HG03196 (cell line): ENCODE measurements around the gene SFSWAP.
"Not testable (repeated sequence)": the region's sequence is repeated elsewhere in the genome, so short reads cannot be mapped to it uniquely, and the experiment has no call there.

Source experiments
- ATAC-seq: cut with Tn5 transposase; IDR thresholded peaks from one replicate; pipeline ENCODE4 v1.9.1; 2021; ENCODE audit not compliant: unreplicated experiment

The SFSWAP gene

GRCh38 chr12:131735153-131735456 lies 24.2 kb downstream of the SFSWAP start:
- ATAC-seq, result no peak

- no peak for ATAC-seq
These were observed 24.9 kb downstream of the SFSWAP start for GRCh38 chr12:131735476-131736445.

- no peak for ATAC-seq
These were observed 25.7 kb downstream of the SFSWAP start for GRCh38 chr12:131736446-131737149.

DNA sequence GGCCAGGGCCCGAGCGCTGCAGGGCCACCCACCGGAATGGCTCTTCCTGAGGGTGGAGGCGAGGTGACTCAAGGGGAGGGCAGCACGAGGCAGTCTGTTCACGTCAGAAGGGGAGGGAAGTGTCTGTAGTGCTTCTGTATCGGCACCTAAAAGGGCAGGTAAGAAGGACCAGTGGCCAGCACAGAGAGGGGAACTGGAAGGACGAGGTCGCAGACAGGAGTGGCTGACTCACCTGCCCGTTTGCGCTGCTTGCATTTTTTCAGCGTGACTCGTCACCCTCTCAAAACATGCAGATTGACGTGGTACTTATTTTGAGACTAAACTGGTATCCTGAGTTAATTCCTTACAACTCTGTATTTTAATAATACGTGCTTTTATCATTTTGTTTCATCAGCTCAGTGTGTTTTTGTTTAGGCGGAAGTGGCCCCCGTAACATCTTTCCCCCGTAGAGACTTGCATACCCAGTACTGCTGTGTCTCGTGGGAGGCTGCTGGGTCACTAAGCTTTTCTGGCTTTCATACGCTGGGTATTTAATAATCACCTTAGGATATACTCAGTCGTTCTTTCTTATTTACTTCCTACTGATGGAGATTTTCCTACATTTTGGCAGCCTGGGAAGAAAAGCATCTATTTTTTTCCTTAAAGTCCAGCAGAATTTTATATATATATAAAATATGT lies 26.4 kb downstream of the SFSWAP start:
- ATAC-seq, result no peak

DNA sequence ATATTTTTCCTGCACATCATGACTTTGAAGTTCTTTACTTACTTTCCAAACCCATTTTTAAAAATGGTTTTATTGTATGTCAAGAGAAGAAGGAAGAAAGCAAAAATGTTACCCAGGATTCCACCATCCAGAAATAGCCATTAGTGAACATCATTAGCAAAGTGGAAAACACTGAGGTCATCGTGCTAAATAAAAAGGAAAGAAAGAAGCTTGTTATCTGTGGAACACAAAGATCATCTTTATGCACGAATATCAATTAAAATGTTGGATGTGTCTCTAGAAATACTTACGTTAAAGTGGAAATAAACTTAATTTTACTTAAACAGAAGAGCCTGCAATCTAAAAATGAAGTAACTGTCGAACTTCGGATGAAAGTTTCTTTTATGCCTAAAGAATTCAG lies 27.3 kb downstream of the SFSWAP start:
- no peak for ATAC-seq

- no peak for ATAC-seq
These were observed 29.7 kb downstream of the SFSWAP start for GRCh38 chr12:131740626-131741025.

- ATAC-seq, result not testable (repeated sequence)
These were observed 31.9 kb downstream of the SFSWAP start for GRCh38 chr12:131742761-131743160.

GRCh38 chr12:131743410-131743809 lies 32.5 kb downstream of the SFSWAP start:
- ATAC-seq, result not testable (repeated sequence)

GRCh38 chr12:131743880-131744279 lies 33.0 kb downstream of the SFSWAP start:
- ATAC-seq, result not testable (repeated sequence)

- ATAC-seq, result not testable (repeated sequence)
These were observed 33.8 kb downstream of the SFSWAP start for GRCh38 chr12:131744675-131745074.

- no peak for ATAC-seq
These were observed 34.8 kb downstream of the SFSWAP start for GRCh38 chr12:131745706-131746105.

- no peak for ATAC-seq
These were observed 36.6 kb downstream of the SFSWAP start for GRCh38 chr12:131747276-131748177.

DNA sequence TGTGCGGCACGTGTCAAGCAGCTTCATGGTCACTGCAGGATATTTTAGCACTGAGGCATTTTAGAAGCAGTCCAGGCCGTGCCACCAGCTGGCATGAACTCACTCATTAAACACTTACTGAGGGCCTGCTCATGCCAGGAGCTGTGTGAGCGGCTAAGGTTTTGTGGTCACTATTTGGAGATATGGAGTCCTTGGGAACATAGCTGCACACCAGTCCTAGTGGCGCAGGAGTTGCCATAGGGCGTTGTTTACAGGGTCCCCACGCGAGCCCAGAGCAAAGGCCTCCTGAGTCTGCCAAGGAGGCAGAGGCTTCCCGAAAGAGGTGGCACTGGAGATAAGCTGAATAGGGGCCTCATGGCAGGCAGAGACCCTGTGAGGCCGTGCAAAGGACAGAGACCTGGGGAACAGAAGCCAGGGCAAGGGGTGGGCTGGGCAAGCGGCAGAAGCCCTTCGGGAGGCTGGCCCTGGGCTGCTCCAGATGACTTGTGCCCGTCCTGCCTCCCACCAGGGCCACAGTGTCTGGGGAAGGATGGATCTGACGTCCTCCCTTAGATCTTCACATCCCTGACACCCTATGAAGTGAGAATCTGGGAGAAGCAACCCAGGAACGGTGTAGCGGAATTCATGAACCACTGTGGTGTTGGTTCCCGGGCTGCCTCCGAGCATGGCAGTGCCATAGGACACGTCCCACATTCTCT lies 38.9 kb downstream of the SFSWAP start:
- ATAC-seq, result no peak

- no peak for ATAC-seq
These were observed 40.4 kb downstream of the SFSWAP start for GRCh38 chr12:131751335-131751734.

DNA sequence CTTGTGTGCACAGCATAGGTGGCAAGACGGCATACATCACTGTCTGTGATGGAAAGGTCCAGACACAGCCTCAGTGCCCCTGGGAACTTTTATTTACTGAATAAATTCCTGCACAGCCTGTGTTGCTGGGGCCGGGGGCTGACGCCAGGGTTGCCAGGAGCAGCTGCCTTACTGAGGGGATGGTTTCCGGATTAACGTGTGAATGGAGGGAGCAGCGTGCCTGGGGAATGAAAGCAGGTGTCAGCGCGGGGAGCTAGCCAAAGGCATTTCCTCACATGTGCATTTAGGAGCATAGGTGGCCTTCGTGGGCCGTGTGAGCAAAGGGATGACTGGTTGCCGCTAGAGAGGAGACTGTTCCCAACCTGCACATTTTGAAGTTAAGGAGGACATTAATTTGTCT lies 41.6 kb downstream of the SFSWAP start:
- no peak for ATAC-seq

DNA sequence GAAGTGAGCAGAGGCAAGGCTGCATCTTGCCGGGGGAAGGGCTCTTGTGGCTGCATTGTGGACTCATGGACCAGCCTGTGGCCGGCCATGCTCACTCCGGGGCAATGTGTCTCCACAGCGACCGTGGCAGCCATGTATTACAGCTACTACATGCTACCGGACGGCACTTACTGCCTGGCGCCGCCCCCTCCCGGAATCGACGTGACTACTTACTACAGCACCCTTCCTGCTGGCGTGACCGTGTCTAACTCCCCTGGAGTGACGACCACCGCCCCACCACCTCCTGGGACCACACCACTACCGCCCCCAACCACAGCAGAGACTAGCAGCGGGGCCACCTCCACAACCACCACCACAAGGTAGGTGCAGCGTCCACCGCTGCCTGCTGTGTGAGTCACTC lies 42.1 kb downstream of the SFSWAP start:
- no peak for ATAC-seq

- no peak for ATAC-seq
These were observed 42.9 kb downstream of the SFSWAP start for GRCh38 chr12:131753757-131754156.

DNA sequence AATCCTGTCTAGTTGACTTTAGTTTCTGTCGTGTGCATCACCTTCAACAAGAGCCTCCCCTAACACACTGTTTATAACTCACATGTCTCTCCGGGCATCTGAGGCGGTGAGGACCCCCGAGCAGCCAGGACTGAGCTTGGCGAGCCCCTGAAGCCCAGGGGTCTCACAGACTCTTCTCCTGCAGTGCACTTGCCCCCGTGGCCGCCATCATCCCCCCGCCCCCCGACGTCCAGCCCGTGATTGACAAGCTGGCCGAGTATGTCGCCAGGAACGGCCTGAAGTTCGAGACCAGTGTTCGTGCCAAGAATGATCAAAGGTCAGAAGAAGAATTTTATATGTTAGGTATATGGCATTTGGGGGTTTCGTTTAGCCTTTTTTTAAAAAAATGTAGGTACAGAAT lies 43.3 kb downstream of the SFSWAP start:
- ATAC-seq, result no peak

DNA sequence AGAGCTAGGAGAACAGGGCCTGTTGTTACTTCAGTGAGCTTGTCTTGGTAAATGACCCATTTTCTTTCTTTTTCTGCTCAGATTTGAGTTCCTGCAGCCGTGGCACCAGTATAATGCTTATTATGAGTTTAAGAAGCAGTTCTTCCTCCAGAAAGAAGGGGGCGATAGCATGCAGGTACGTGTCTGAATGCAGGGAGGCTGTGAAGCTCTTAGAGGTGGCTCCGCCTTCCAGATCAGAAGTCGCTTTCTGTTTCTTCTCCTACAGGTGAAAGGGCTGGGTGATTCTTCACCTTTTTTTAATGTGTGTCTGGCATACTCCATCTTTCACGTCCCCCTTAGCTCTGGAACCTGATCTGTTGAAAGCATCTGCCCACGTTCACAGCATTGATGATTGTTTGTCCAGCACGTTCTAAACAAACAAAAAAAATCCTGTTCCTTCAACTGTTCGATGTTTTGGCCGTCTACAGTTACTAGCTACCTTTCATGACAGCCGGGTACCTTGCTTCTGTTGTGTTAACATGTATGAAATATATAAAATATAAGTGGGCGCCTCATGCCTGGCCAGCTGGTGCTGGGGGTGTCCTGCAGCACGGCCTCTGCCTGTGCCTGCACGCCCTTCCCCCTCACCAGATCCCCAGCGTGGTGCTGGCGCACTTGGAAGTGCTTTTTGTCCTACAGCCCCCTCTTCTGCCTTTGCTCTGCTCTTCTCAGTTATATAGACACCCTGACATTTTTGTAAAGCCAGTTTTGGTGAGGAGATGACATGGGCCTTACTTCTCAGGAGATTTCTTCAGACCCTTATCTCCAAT lies 44.6 kb downstream of the SFSWAP start:
- ATAC-seq, result no peak
